ENCODE measurements around the gene MVB12A.

The MVB12A gene

DNA sequence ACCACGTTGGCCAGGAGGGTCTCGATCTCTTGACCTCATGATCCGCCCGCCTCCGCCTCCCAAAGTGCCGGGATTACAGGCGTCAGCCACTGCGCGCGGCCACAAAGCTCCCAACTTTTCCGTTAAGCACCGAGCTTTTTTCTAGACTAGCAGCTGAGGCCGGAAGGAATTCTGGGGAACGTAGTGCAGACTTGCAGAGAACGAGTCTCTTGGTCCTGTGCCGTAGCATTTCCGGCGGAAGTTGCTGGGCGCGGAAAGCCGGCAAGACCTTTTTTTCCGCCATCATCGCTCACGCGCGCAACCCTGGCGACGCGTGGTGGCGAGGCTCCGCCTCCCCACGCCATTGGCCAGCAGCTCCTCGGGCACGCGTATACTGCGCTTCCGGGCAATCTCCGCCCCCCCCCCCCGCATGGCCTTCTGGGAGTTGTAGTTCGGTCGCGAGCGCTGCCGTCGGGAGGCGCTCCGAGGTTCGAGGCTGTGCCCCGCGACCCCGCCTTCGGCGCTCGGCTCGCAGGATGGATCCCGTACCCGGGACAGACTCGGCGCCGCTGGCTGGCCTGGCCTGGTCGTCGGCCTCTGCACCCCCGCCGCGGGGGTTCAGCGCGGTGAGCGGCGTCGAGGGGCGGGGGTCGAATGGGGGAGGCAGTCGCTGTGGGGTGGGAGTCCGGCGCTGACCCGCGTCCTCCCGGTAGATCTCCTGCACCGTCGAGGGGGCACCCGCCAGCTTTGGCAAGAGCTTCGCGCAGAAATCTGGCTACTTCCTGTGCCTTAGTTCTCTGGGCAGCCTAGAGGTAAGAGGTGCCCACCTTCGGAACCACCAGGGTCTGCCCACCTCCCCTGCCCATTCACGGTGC lies at the start of gene MVB12A:
Gene MVB12A, plus strand, starts transcription at position 427 of the 854 bp plus-strand sequence. Its CDS starts 89 bp downstream, at position 516.
- peak; percentile 99 for DNase-seq (ENCODE audit: low read depth)
- no peak for TF ChIP-seq CTCF (conservative IDR thresholded peaks at IDR 0.05; ENCODE audit: control insufficient read depth, insufficient read depth, low read depth, low read length)
- peak within 1 kb of the TSS; percentile 78 for H3K4me3 ChIP-seq (ENCODE audit: control insufficient read depth, low read depth, low read length)

DNA sequence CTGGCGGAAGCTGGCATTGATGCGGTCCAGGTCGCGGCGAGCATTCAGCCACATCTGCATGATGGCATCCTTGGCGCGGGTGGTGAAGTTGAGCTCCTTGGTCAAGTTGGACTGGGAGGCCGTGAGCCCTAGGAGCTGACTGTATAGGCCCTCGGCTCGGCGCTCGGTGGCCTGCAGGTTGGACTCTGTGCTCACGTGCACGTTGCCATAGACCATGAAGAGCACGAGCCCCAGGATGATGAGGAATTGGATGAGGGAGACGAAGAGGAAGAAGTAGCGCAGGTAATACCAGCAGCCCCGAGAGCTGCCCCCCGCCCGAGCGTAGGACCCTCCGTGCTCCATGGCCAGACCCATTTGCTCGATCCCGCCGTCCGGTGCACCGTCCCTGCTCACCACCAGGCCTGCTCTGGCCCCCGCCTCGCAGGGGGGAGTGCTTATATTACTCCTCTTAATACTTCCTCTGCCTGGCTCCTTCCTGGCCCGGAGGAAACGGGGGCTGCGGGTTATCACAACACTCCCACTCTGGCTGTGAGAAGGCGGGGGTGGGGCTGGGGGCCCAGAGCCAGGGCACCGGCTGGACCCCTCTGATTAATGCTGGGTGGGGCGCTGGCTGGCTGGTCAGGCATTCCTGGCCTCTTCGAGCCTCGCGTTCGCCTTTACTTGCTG lies 42.8 kb upstream of the MVB12A start, which contains the start of gene PLVAP:
Gene PLVAP, minus strand, starts transcription at position 408 of the 666 bp plus-strand sequence. Its CDS starts 54 bp downstream, at position 354.
- no peak for TF ChIP-seq CTCF (conservative IDR thresholded peaks at IDR 0.05; ENCODE audit: control insufficient read depth, insufficient read depth, low read depth, low read length)

GRCh38 chr19:17378271-17378670 lies 41.6 kb upstream of the MVB12A start:
- DNase-seq (ENCODE audit: low read depth), result no peak
- H3K4me3 ChIP-seq (ENCODE audit: control insufficient read depth, low read depth, low read length), result no peak overlapping the region
- TF ChIP-seq CTCF (conservative IDR thresholded peaks at IDR 0.05; ENCODE audit: control insufficient read depth, insufficient read depth, low read depth, low read length), result no peak

More for the DNA sequence above, 42.8 kb upstream of the MVB12A start, which contains the start of gene PLVAP:
- no peak for DNase-seq (ENCODE audit: low read depth)
- no peak within 1 kb of the TSS for H3K4me3 ChIP-seq (ENCODE audit: control insufficient read depth, low read depth, low read length)

GRCh38 chr19:17379221-17379631 lies 40.6 kb upstream of the MVB12A start:
- H3K4me3 ChIP-seq (ENCODE audit: control insufficient read depth, low read depth, low read length), result no peak overlapping the region
- DNase-seq (ENCODE audit: low read depth), result no peak
- TF ChIP-seq CTCF (conservative IDR thresholded peaks at IDR 0.05; ENCODE audit: control insufficient read depth, insufficient read depth, low read depth, low read length), result no peak

DNA sequence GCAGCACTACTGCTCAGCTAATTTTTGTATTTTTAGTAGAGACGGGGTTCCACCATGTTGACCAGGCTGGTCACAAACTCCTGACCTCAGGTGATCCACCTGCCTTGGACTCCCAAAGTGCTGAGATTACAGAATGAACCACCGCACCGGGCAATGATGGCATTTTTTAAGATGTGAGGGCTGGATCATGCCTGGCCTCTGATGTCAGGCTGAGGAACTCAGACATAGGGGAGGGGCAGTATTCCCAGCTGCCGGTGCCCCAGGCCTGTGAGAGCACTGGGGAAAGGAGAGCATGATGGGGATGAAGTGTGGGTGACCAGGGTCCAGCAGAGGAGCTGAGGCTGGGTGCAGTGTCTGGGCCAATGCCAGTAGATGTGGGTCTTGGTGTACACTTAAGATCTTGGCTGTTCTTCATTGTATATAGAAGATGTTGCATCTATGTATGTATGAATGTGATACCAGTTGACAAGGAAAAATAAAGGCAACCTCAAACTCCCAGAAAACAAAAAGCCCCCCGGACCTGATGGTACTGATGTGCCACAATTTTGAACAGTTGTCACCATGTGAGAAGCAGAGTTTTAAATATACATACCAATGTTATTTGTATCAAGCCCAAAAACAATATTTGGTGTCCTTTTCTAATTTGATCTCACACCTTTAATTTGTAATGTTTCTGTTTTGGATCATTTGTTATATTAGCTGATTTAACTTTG lies 39.3 kb upstream of the MVB12A start:
- no peak for TF ChIP-seq CTCF (conservative IDR thresholded peaks at IDR 0.05; ENCODE audit: control insufficient read depth, insufficient read depth, low read depth, low read length)
- no peak for DNase-seq (ENCODE audit: low read depth)
- H3K4me3 ChIP-seq (ENCODE audit: control insufficient read depth, low read depth, low read length), result no peak overlapping the region

- peak; percentile 39 for DNase-seq (ENCODE audit: low read depth)
- TF ChIP-seq CTCF (conservative IDR thresholded peaks at IDR 0.05; ENCODE audit: control insufficient read depth, insufficient read depth, low read depth, low read length), result peak; percentile 89
- no peak overlapping the region for H3K4me3 ChIP-seq (ENCODE audit: control insufficient read depth, low read depth, low read length)
Measured at GRCh38 chr19:17385878-17386611, 33.8 kb upstream of the MVB12A start.

Measured in fibroblast of mammary gland (primary cell).